ENCODE data around the gene PRAMEF33. TPM values are rescaled to one million over a fixed set of nuclear protein-coding genes. Genes with fewer than 3 reads are reported as not detected.

Gene PRAMEF33, protein sequence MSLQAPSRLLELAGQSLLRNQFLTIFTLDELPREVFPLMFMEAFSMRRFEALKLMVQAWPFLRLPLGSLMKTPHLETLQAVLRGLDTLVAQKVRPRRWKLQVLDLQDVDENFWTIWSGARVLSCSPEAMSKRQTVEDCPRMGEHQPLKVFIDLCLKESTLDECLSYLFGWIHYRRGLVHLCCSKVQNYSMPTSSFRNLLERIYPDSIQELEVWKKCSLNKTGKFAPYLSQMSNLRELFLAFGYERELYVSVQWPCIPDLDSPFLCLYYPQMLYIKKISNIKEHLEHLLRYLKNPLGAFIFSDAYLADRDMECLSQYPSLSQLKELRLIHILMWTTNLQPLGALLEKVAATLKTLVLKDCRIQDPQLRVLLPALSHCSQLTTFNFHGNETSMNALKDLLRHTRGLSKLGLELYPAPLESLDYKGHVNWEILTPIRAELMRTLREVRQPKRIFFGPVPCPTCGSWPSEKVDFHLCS
- not detected in 2 replicates for total RNA-seq

GRCh38 chr1:13303239-13303638 is at the start of gene PRAMEF33:
Gene PRAMEF33, plus strand, starts transcription at chr1:13303539. Its CDS starts 2,416 bp downstream, at chr1:13305955.

GRCh38 chr1:13253898-13254297 is 49.4 kb upstream of the PRAMEF33 start, which contains the start of gene PRAMEF5:
Gene PRAMEF5, plus strand, starts transcription at chr1:13254198. Its CDS starts 5,071 bp downstream, at chr1:13259269.

GRCh38 chr1:13285037-13285436 is 18.3 kb upstream of the PRAMEF33 start, which contains the start of gene PRAMEF8:
Gene PRAMEF8, minus strand, starts transcription at chr1:13285137. Its CDS starts 1,046 bp downstream, at chr1:13284091.

DNA sequence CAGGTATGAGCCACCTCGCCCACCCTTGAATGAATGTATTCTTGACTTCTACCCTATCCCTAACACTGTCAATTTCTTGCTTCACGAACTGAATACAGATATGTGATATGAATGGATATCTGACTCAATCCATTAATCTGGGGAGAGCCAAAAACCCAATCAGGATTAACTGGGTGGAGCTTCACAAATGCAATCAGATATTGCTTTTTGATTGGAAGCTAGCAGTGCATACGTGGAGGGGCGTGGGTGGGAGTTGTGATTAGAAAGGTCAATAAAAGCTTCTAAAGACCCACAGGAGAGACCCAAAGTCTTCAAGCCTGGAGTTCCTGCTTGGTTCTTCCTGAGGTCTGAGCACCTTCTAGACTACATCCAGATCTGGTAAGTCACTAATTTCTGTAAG is 11.9 kb downstream of the PRAMEF33 start, which contains the start of gene PRAMEF15:
PRAMEF15 (plus strand) TSS at position 301 of the 400 bp plus-strand sequence. CDS start 2,827 bp downstream, outside the sequence.

DNA sequence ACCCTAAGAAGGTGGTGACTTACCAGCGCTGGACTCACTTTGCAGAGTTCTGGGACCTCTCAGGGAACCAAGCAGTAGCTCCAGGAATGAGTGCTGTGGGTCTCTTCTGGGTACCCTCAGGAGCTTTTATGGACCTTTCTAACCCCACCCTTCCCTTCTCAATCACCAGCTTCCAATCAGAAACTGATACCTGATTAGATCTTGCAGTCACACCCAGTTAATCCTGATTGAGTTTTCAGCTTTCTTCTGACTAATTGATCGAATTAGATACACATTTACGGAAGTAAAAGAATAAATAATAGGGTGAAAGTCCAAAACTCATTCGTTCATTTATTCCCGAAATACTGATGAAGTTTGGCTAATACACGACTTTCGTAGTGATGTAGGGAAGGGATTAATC is 43.7 kb downstream of the PRAMEF33 start, which contains the start of gene PRAMEF14:
PRAMEF14 (minus strand) TSS at position 101 of the 400 bp plus-strand sequence. CDS start 1,820 bp downstream, outside the sequence.

Other genes with a start within 250 kb of the PRAMEF33 start
- gene PRAMEF27, start 247.0 kb upstream of the PRAMEF33 start, total RNA-seq = not detected in 2 replicates
- not detected in 2 replicates for gene HNRNPCL3, start 242.8 kb upstream of the PRAMEF33 start, total RNA-seq
- gene PRAMEF25, start 232.8 kb upstream of the PRAMEF33 start, total RNA-seq = not detected in 2 replicates
- gene HNRNPCL2, start 186.7 kb upstream of the PRAMEF33 start, total RNA-seq = not detected in 2 replicates
- not detected in 2 replicates for gene PRAMEF26, start 147.5 kb upstream of the PRAMEF33 start, total RNA-seq
- not detected in 2 replicates for gene HNRNPCL4, start 137.9 kb upstream of the PRAMEF33 start, total RNA-seq
- not detected in 2 replicates for gene PRAMEF9, start 131.7 kb upstream of the PRAMEF33 start, total RNA-seq
- not detected in 2 replicates for gene PRAMEF13, start 102.1 kb upstream of the PRAMEF33 start, total RNA-seq
- gene PRAMEF18, start 77.4 kb upstream of the PRAMEF33 start, total RNA-seq = not detected in 2 replicates
- gene PRAMEF5, start 49.3 kb upstream of the PRAMEF33 start, total RNA-seq = not detected in 2 replicates
- gene PRAMEF8, start 18.4 kb upstream of the PRAMEF33 start, total RNA-seq = not detected in 2 replicates
- gene PRAMEF15, start 12.0 kb downstream of the PRAMEF33 start, total RNA-seq = not detected in 2 replicates
- gene PRAMEF14, start 43.6 kb downstream of the PRAMEF33 start, total RNA-seq = not detected in 2 replicates
- not detected in 2 replicates for gene PRAMEF19, start 68.4 kb downstream of the PRAMEF33 start, total RNA-seq
- not detected in 2 replicates for gene PRAMEF17, start 86.1 kb downstream of the PRAMEF33 start, total RNA-seq
- gene PRAMEF20, start 106.9 kb downstream of the PRAMEF33 start, total RNA-seq = not detected in 2 replicates
- not detected in 2 replicates for gene LRRC38, start 210.5 kb downstream of the PRAMEF33 start, total RNA-seq